LoVo (cell line): ENCODE data around the gene CNTLN.
"Not testable (repeated sequence)": the region's sequence is repeated elsewhere in the genome, so short reads cannot be mapped to it uniquely, and the experiment has no call there.

Experiments used
- DNase-seq: peaks from one replicate; pipeline ENCODE4 v3.0.0-alpha.2; 2016; ENCODE audit warnings: low spot score

The CNTLN gene

GRCh38 chr9:17134396-17135294 is at the start of gene CNTLN:
TSS of gene CNTLN (plus strand) at chr9:17135040. CDS start at chr9:17135066, 26 bp downstream.
- peak; percentile 90 for DNase-seq

- DNase-seq = no peak
Measured at GRCh38 chr9:17088566-17088965, 46.3 kb upstream of the CNTLN start.

- no peak for DNase-seq
Measured at GRCh38 chr9:17090041-17090440, 44.8 kb upstream of the CNTLN start.

GRCh38 chr9:17116400-17116837 is 18.4 kb upstream of the CNTLN start:
- DNase-seq = peak; percentile 63

- no peak for DNase-seq
Measured at GRCh38 chr9:17117372-17117771, 17.5 kb upstream of the CNTLN start.

GRCh38 chr9:17120203-17120602 is 14.6 kb upstream of the CNTLN start:
- DNase-seq = no peak

GRCh38 chr9:17121264-17121663 is 13.6 kb upstream of the CNTLN start:
- no peak for DNase-seq

GRCh38 chr9:17130291-17130690 is 4.5 kb upstream of the CNTLN start:
- no peak for DNase-seq

GRCh38 chr9:17130725-17131124 is 4.1 kb upstream of the CNTLN start:
- no peak for DNase-seq

GRCh38 chr9:17131494-17131893 is 3.3 kb upstream of the CNTLN start:
- DNase-seq = no peak

GRCh38 chr9:17135295-17136160 is 688 bp downstream of the CNTLN start:
- peak; percentile 34 for DNase-seq

GRCh38 chr9:17137566-17137965 is 2.7 kb downstream of the CNTLN start:
- DNase-seq = no peak

GRCh38 chr9:17138503-17138902 is 3.7 kb downstream of the CNTLN start:
- no peak for DNase-seq

- DNase-seq = no peak
Measured at GRCh38 chr9:17140418-17140817, 5.6 kb downstream of the CNTLN start.

- no peak for DNase-seq
Measured at GRCh38 chr9:17148324-17148723, 13.5 kb downstream of the CNTLN start.

- no peak for DNase-seq
Measured at GRCh38 chr9:17159469-17159868, 24.6 kb downstream of the CNTLN start.

- DNase-seq = no peak
Measured at GRCh38 chr9:17160327-17160726, 25.5 kb downstream of the CNTLN start.

- no peak for DNase-seq
Measured at GRCh38 chr9:17165764-17166163, 30.9 kb downstream of the CNTLN start.

GRCh38 chr9:17166346-17166745 is 31.5 kb downstream of the CNTLN start:
- no peak for DNase-seq

- DNase-seq = no peak
Measured at GRCh38 chr9:17171309-17172094, 36.7 kb downstream of the CNTLN start.

- not testable (repeated sequence) for DNase-seq
Measured at GRCh38 chr9:17177496-17177895, 42.7 kb downstream of the CNTLN start.

GRCh38 chr9:17185481-17186029 is 50.7 kb downstream of the CNTLN start:
- DNase-seq = no peak
